GM18858 (cell line): ENCODE results near the gene GYPC.
"Not testable (repeated sequence)": the region's sequence is repeated elsewhere in the genome, so short reads cannot be mapped to it uniquely, and the experiment has no call there.

Source experiments
- ATAC-seq: cut with Tn5 transposase; IDR thresholded peaks from one replicate; pipeline ENCODE4 v1.9.1; 2021; ENCODE audit not compliant: unreplicated experiment

The GYPC gene

GRCh38 chr2:126668254-126668653 lies 12.3 kb downstream of the GYPC start:
- ATAC-seq: no peak

GRCh38 chr2:126669772-126670171 lies 13.8 kb downstream of the GYPC start:
- no peak for ATAC-seq

DNA sequence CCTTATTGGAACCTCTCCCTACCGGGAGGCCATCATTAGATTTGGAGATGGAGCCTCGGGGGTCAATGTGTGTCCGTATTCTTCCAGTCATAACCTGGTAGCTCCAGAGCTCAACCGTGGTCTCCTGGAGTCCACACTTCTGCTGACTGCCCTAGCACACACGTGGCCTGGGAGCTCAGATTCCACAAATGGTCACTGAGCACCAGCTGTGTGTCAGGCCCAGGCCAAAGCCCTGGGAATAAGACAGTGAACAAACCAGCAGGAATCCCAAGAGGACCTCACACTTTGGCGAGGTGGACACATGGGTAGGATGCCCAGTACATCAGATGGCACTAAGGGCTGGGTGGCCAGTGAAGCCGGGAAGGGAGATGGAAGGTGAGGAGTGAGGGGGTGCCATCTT lies 15.5 kb downstream of the GYPC start:
- no peak for ATAC-seq

- ATAC-seq: no peak
Observed at GRCh38 chr2:126672980-126673605, 17.1 kb downstream of the GYPC start.

GRCh38 chr2:126674075-126674744 lies 18.3 kb downstream of the GYPC start:
- no peak for ATAC-seq

DNA sequence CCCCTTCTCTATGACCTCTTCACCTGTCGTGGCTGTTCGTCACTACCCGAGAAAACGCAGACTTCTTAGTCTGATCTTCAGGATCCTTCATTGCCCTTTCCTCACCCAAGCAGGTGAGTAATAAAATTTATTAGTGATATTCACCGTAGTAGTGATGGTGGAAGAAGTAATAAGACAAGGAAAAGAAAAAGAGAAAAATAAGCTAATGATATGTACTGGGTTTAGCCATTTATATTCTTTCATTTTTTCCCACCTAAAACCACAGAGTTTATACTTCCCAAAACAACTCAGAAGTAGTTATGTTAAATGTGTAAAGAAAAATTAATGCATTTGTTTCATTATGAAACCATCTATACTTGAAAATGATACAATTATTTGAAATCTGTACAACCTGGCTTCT lies 19.7 kb downstream of the GYPC start:
- no peak for ATAC-seq

DNA sequence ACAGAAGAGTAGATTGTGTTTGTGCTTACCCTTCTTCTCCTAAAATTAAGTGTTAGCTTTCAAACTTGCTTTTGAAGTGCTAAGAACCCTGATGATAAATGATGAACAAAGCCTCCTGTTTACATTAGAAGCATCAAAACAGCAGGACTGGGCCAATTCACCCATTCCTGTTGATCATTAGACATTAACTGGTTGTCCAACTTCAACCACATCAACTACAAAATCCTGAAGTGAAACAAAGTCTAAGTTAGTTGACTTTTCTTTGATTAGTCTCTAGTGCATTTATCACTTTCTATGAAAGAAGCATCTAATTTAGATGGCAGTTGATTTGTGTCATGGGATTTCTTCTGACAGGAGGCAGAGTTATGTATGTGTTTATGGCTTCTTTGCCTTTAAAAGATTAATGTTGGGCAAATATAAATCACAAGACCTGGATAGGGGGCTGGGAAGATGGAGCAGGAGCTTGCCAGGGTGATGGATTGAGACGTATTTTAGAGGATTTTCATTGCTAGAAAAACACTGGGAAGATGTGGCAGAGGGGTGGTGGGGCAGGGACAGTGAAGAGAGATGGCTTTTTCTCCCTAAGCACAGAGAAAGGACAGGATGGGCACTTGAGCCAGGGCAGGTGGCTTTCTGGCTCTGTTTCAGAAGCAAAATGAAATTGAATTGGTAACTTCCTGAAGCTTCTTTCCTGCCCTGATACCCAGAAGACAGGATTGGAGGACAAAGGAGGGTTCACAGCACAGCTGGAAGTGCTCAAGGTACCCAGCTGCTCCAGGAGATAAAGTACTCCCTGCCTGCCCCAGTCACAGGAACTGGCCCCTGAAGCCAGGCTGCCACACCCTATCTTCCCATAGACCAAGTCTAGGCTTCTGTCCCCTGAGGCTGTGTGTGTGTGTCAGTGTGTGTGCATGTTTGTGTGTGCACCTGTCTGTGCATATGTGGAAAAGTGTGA lies 20.5 kb downstream of the GYPC start:
- no peak for ATAC-seq

GRCh38 chr2:126677176-126677538 lies 21.2 kb downstream of the GYPC start:
- no peak for ATAC-seq

DNA sequence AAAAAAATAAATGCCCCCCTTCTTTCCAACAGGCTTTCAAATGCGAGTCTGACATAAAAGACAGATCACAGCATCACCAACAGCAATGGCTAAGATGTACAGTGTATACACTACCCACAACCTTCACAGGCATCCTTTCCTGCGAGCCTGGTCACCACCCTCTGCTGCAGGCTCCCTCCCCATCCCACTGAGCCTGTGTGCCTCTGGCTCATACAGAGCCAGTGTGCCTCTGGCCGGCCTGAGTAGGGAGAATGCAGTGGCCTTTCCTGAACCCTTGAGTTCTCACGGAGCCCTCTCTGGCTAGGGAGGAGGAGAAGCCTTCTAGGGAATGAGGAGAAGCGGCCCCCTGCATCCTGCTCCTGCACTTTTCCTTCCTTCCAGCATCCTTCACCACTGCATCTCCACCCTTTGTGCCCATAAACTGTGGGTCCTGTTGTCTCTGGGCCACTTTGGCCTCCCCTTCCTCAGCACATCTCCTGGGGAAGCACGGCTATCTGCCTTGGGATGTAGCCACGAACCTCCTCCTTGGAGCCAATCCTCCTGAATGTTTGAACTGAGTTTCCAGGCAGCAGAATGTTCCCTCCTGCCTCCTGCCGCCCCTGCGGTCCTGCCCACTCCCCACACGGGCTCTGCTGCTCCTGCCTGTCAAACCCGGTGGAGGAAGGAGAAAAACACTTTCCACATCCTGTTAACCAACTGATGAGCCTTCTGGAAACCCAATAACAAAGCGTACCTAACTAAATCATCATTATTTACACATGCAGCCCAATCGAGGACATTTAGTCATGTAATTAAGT lies 22.5 kb downstream of the GYPC start:
- ATAC-seq: no peak

GRCh38 chr2:126679094-126679713 lies 23.2 kb downstream of the GYPC start:
- no peak for ATAC-seq

DNA sequence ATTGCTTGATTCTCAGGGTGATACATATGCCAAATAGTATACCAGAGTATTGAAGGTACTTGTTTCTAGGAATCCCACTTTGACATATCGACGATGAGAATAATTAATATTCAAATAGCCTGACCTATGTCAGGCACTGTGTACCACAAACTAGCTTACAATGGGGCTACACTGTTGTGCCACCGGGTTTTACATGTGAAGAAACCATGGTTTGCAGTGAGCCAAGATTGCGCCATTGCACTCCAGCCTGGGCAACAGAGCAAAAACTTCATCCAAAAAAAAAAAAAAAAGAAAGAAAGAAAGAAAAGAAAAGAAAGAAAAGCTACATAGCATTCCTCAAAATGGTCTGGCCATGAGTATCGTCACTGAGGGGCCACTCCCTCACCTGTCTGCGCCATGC lies 25.5 kb downstream of the GYPC start:
- no peak for ATAC-seq

GRCh38 chr2:126685629-126686028 lies 29.7 kb downstream of the GYPC start:
- no peak for ATAC-seq

DNA sequence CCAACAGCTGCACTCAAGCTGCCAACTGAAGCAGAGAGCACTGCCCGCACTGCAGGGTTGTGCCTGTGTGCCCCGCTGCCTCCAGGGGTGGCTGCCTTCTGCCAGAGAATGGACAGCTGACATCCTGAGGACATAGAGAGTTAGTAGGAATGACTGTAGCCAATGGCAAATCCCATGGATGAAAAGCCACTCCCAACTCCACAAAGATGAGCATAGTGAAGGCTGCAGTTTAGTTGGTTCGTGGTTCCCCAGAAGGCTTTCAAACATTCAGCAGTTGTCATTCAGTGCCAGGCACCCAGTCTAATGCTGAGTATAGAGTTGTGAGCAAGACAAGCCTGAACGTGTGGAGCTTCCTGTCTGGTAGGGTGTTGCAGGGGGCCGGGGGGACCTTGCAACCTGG lies 30.3 kb downstream of the GYPC start:
- ATAC-seq: no peak

DNA sequence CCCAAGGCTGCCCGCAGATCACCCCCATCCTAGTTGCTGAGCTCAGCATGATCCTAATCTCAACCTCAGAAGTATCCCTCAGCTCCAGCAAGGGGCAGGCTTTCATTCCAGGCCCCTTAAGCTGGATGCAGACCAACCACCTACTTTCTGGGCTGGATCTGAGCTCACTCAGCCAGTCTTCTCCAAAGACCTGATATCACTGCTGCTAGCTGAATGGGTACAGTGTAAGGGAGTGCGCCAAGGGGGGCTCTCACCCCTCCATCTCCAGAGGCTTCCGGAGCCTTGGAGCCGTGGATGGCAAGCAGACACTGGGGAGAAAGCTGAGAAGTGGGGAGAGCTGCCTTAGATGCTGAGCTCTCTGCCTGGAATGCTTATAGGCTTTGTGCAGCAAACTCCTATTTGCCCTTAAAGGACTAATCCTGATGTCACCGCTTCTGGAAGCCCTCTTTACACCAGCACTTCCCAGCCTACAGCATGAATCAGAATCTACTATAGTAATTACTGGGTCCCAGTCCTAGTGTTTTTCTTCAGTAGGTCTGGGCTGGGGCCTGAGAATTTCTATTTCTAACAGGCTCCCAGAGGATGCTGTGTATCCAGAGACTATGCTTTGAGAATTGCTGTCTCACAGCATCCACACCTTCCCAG lies 31.0 kb downstream of the GYPC start:
- ATAC-seq: no peak

- no peak for ATAC-seq
Observed at GRCh38 chr2:126687503-126687902, 31.5 kb downstream of the GYPC start.

GRCh38 chr2:126688594-126688993 lies 32.6 kb downstream of the GYPC start:
- not testable (repeated sequence) for ATAC-seq

DNA sequence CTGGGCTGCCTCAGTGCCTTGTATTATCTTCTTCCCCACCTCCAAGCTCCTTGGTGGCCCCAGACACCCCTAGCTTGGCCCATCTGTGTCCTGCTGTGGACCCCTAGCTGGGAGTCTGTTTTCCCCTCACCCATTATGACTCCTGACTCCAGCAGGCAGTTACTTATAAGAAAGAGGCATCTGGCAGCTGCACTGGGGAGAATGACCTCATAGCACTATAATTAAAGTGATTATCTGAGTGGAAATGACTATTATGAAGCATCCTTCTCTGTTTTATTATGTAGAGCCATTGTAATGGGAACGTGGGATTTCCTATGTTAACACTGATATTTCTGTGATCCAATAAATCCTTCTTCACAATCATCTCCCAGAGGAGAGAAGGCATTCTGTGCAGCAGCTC lies 36.3 kb downstream of the GYPC start:
- ATAC-seq: not testable (repeated sequence)

- not testable (repeated sequence) for ATAC-seq
Observed at GRCh38 chr2:126692934-126693592, 37.1 kb downstream of the GYPC start.

DNA sequence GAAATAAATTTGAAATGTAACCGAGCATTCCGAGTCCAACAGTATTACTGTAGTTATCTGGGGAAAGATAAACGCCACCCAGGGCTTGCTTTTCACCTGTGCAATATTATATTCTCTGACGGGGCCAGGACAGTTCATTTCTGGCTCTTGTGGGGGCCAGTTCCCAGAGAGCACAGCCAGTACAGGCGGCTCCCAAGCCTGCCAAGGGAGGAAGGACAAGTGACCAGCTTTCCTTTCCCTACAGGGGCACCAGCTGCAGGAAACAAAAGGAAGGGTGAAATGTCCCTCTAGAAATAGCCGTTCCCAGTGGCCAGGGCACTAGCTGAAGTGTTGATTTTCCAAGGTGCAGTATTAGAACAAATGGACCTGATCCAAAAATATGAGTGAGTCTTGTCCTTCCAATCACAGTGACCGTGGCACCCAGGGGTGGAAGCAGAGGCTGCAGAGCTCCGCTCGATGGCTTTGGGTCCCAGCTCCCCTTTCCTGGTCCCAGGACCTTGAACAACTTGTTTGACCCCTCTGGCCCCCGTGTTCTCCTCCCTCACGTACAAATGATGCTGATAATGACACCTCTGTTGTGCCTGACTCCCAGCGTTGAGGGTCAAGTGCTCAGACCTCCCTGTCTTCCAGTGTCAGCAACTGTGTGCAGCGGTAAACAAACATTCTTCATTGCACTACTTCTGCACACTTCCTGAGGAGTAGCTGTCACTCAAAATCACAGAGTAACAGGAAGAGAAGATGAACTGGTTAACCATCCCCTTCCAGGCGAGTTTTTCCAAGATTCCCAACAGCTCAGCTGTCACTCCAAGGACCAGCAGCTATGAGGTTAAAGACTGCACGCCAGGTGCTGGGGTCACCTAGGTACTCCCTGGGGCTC lies 40.9 kb downstream of the GYPC start:
- no peak for ATAC-seq
